ENCODE data around the gene LHPP.

The LHPP gene

GRCh38 chr10:124559372-124560132 is 97.9 kb downstream of the LHPP start:
- DNase-seq, result no peak

- peak; percentile 58 to 62 for DNase-seq
Observed at GRCh38 chr10:124560377-124561105, 98.9 kb downstream of the LHPP start.

GRCh38 chr10:124561206-124561605 is 99.6 kb downstream of the LHPP start:
- DNase-seq, result no peak

GRCh38 chr10:124562425-124563060 is 100.9 kb downstream of the LHPP start:
- no peak for DNase-seq

GRCh38 chr10:124563320-124564040 is 101.9 kb downstream of the LHPP start:
- no peak for DNase-seq

- no peak for DNase-seq
Observed at GRCh38 chr10:124564881-124565280, 103.3 kb downstream of the LHPP start.

GRCh38 chr10:124565565-124566221 is 104.1 kb downstream of the LHPP start:
- DNase-seq, result no peak

- no peak for DNase-seq
Observed at GRCh38 chr10:124566222-124566888, 104.7 kb downstream of the LHPP start.

GRCh38 chr10:124566981-124567835 is 105.6 kb downstream of the LHPP start:
- DNase-seq, result no peak

- DNase-seq, result no peak
Observed at GRCh38 chr10:124568339-124568738, 106.7 kb downstream of the LHPP start.

- DNase-seq, result no peak
Observed at GRCh38 chr10:124568848-124569622, 107.4 kb downstream of the LHPP start.

- DNase-seq, result no peak
Observed at GRCh38 chr10:124569623-124570470, 108.2 kb downstream of the LHPP start.

GRCh38 chr10:124570646-124571045 is 109.0 kb downstream of the LHPP start:
- no peak for DNase-seq

GRCh38 chr10:124572751-124573150 is 111.1 kb downstream of the LHPP start:
- no peak for DNase-seq

GRCh38 chr10:124573726-124574455 is 112.3 kb downstream of the LHPP start:
- no peak for DNase-seq

- DNase-seq, result no peak
Observed at GRCh38 chr10:124574456-124575070, 112.9 kb downstream of the LHPP start.

- DNase-seq, result no peak
Observed at GRCh38 chr10:124575107-124576035, 113.7 kb downstream of the LHPP start.

All from cerebellar nuclear complex (tissue), 1 donor.